Fibroblast of the aortic adventitia (primary cell): ENCODE results near the gene PRDM15. TPM values are rescaled to one million over a fixed set of nuclear protein-coding genes. Genes with fewer than 3 reads are reported as not detected.

Experiments
- DNase-seq: peaks from one replicate; pipeline ENCODE4 v3.0.0-alpha.2; 2010; ENCODE audit warnings: low read depth
- H3K4me3 ChIP-seq: 2 replicates; pipeline ENCODE4 v1.5.1; 2011; ENCODE audit warnings: low read depth, mild to moderate bottlenecking, control low read depth, low read length, moderate library complexity
- total RNA-seq: library from RNA; depleted of rRNA; stranded (reverse); fragments of >200 nt; gene quantifications from 2 replicates; pipeline ENCODE4 v1.2.3, GENCODE V29; 2012; ENCODE audit warnings: low replicate concordance
- TF ChIP-seq, protein P1 (sequence below): IDR thresholded peaks from 2 replicates; pipeline ENCODE4 v1.5.1; 2011; ENCODE audit warnings: mild to moderate bottlenecking, low read length, control low read depth, inconsistent platforms; ENCODE audit not compliant: insufficient read depth

The PRDM15 gene
- total RNA-seq, 1 donor, result 4.7 TPM

DNA sequence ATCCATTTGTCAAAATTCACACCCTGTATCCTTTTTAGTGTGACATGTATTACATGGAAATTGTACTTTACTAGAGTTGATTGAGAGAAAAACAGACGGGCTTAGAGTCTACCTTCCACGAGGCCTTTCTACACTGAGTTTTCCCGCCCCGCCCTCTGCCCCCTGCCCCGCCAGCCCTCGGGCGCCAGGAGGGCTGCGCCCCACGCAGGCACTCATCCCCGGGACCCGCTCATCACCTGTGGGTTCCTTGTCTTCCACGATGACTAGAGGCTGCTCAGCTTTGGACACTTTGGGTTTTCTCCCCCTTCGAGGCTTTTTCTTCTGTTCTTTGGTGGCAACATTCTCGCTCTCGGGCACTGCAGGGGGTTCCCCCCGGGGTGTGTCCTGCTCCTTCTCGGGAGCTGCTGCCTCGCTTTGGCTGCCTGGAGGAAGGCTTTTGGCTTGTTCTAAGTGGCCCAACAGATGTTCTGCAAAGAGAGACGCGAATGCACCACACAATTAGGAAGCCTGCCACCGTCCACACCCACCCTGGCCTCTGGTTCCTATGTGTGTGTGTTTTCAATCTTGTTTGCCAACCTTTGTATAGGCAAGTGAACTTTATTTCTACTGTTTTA is 39.6 kb downstream of the PRDM15 start:
- H3K4me3 ChIP-seq, result no peak overlapping the region
- no peak for DNase-seq
- TF ChIP-seq, protein P1, sequence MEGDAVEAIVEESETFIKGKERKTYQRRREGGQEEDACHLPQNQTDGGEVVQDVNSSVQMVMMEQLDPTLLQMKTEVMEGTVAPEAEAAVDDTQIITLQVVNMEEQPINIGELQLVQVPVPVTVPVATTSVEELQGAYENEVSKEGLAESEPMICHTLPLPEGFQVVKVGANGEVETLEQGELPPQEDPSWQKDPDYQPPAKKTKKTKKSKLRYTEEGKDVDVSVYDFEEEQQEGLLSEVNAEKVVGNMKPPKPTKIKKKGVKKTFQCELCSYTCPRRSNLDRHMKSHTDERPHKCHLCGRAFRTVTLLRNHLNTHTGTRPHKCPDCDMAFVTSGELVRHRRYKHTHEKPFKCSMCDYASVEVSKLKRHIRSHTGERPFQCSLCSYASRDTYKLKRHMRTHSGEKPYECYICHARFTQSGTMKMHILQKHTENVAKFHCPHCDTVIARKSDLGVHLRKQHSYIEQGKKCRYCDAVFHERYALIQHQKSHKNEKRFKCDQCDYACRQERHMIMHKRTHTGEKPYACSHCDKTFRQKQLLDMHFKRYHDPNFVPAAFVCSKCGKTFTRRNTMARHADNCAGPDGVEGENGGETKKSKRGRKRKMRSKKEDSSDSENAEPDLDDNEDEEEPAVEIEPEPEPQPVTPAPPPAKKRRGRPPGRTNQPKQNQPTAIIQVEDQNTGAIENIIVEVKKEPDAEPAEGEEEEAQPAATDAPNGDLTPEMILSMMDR, result no peak

GRCh38 chr21:41837756-41838297 is 41.3 kb downstream of the PRDM15 start:
- no peak for DNase-seq
- TF ChIP-seq, protein P1, result no peak
- H3K4me3 ChIP-seq, result no peak overlapping the region

DNA sequence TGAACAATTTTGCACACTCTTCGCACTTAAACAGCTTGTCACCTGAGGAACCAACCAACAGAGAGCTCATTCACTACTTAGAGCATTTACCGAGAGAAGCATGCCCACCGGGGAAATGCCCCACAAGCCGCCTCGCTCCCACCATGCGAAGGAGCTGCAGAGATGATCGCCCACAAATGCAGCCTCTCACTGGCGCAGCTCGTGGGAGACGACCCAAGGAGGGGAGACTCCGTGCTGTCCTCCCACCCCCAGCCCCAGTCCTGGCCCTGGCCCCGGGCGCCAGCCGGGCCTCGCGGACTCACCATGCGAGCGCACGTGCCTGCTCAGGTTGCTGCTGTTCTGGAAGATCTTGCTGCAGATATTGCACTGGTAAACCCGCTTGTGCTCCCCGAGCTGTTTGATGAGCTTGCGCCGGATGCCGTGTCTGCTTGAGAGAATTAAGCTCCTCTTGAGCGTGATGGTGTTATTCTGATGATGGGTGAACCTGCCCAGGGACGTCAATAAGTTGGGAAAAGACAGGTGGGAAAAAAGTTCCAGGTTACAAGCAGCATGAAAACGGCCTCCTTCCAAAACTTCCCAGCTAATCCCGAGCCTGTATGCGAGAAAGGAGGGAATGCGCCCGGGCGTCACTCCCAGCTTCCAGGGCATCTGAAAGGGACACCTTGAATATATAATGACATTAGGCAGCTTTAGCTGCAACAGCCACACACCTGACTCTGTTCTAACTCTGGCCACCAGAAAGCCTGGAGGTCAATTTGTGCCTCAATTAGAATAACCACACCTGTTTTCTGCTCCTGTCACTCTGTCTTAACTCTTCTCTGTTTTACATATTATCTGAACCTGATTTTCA is 42.8 kb downstream of the PRDM15 start:
- TF ChIP-seq, protein P1, result no peak
- no peak for DNase-seq

GRCh38 chr21:41835711-41836154 is 43.4 kb downstream of the PRDM15 start:
- TF ChIP-seq, protein P1, result no peak
- no peak overlapping the region for H3K4me3 ChIP-seq
- DNase-seq, result no peak

More for the DNA sequence above, 42.8 kb downstream of the PRDM15 start:
- H3K4me3 ChIP-seq, result no peak overlapping the region

DNA sequence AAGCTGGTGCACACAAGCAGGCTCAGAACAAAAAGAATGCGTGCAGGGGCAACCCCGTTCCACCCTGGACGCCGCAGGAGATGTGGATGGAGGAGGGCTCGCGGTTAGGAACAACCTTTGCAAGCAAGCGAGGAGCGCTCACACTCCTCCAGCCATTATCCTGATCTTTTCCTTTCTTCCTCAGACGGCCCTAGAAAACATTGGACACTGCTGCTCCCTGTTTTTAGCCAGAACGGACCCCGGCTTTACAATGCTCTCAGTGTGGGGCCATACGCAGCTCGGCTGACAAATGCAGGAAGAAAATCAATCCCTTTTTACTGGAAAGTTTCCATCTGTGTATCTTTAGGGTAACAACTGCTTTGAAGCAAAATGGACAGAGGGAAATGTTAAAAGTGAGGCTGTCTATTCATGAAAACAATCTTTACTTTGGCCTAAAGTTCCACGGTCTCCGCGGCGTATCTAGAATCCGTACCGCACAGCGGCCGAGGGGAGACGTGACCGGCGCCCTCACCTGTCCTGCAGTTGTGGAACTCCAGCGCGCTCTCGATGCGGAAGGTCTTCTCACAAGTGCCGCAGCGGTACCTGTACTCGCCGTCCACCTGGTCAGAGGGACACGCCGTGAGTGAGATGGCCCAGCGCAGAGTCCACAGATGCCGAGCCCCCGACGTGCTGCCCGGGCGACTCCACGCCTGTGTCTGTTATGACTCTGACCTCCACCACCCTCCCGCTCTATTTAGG is 44.0 kb downstream of the PRDM15 start:
- TF ChIP-seq, protein P1, result no peak
- DNase-seq, result no peak
- no peak overlapping the region for H3K4me3 ChIP-seq

DNA sequence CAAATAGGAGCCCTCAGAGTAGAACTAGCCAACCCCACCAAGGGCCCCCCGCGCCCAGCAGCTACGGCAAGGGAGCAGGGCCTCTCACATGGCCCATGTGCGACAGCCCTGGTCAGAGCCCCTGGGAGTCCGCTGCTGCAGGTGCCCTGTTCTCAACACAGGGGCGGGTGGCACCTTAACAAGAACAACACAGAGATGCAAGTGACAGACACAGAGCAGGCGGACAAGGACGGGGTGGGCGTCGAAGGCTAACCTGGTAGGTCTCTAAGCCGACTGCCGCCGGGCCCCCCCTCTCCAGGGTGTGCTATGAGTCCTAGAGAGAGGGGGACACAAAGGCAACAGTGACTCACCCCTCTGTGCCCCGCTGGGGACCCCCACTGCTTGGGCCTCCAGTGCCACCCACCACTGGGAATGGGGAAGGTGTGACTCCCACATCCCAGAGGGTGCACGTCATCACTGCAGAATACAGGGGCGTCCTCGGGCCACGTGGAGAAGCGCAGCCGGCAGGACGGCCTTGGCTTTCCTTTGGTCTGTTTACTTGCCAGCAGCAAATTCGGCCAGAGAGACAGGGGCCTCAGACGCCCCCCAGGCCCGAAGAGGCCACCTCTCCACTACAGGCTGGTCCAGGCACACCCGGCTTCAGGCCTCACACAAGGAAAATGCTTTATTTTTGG is 44.8 kb downstream of the PRDM15 start:
- H3K4me3 ChIP-seq, result no peak overlapping the region
- TF ChIP-seq, protein P1, result no peak
- no peak for DNase-seq
